ENCODE data around the gene APC. TPM values are rescaled to one million over a fixed set of nuclear protein-coding genes. Genes with fewer than 3 reads are reported as not detected.

APC gene
- total RNA-seq, result 31.5 and 47.0 TPM in 2 replicates

DNA sequence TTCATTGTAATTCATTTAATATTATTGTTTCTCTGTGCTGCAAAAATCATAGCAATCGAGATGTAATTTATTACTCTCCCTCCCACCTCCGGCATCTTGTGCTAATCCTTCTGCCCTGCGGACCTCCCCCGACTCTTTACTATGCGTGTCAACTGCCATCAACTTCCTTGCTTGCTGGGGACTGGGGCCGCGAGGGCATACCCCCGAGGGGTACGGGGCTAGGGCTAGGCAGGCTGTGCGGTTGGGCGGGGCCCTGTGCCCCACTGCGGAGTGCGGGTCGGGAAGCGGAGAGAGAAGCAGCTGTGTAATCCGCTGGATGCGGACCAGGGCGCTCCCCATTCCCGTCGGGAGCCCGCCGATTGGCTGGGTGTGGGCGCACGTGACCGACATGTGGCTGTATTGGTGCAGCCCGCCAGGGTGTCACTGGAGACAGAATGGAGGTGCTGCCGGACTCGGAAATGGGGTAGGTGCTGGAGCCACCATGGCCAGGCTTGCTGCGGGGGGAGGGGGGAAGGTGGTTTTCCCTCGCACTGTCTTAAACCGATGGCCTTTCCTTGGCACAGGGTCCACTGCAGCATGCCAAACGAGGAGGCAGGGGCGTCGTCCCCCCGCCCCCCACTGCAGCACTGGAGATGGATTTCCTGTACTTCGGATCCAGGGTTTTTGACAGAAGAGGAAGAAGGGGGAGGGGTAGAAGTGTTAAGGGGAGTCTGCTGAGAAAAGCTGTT, at the start of gene APC:
TSS of gene APC (plus strand) at position 423 of the 728 bp plus-strand sequence. CDS start 17,006 bp downstream, outside the sequence.
- peak; percentile 35 for DNase-seq (ENCODE audit: low read depth)
- Histone ChIP-seq H3K27me3 (ENCODE audit: control insufficient read depth, insufficient read depth, low read length) (no peaks in the 10 kb centered on the region), H3K36me3 (ENCODE audit: control insufficient read depth, insufficient read depth, low read length) (no peaks in the 10 kb centered on the region), H3K4me3 (ENCODE audit: low read depth, low read length) (peak within 1 kb of the TSS; percentile 56)
- TF ChIP-seq, protein P1, sequence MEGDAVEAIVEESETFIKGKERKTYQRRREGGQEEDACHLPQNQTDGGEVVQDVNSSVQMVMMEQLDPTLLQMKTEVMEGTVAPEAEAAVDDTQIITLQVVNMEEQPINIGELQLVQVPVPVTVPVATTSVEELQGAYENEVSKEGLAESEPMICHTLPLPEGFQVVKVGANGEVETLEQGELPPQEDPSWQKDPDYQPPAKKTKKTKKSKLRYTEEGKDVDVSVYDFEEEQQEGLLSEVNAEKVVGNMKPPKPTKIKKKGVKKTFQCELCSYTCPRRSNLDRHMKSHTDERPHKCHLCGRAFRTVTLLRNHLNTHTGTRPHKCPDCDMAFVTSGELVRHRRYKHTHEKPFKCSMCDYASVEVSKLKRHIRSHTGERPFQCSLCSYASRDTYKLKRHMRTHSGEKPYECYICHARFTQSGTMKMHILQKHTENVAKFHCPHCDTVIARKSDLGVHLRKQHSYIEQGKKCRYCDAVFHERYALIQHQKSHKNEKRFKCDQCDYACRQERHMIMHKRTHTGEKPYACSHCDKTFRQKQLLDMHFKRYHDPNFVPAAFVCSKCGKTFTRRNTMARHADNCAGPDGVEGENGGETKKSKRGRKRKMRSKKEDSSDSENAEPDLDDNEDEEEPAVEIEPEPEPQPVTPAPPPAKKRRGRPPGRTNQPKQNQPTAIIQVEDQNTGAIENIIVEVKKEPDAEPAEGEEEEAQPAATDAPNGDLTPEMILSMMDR (IDR thresholded peaks at IDR 0.05; ENCODE audit: insufficient read depth, low read length, poor library complexity, severe bottlenecking), result no peak

- no peaks in the 10 kb centered on the region for H3K36me3 ChIP-seq (ENCODE audit: control insufficient read depth, insufficient read depth, low read length)
- no peak overlapping the region for H3K4me3 ChIP-seq (ENCODE audit: low read depth, low read length)
- H3K27me3 ChIP-seq (ENCODE audit: control insufficient read depth, insufficient read depth, low read length), result peaks cover 2% of the 10 kb centered on the region
- TF ChIP-seq, protein P1 (IDR thresholded peaks at IDR 0.05; ENCODE audit: insufficient read depth, low read length, poor library complexity, severe bottlenecking), result no peak
- no peak for DNase-seq (ENCODE audit: low read depth)
These were observed 48.4 kb upstream of the APC start for GRCh38 chr5:112689155-112689909.

GRCh38 chr5:112690605-112691338, 46.9 kb upstream of the APC start:
- H3K36me3 ChIP-seq (ENCODE audit: control insufficient read depth, insufficient read depth, low read length), result no peaks in the 10 kb centered on the region
- H3K27me3 ChIP-seq (ENCODE audit: control insufficient read depth, insufficient read depth, low read length), result peaks cover 2% of the 10 kb centered on the region
- TF ChIP-seq, protein P1 (IDR thresholded peaks at IDR 0.05; ENCODE audit: insufficient read depth, low read length, poor library complexity, severe bottlenecking), result no peak
- DNase-seq (ENCODE audit: low read depth), result no peak
- H3K4me3 ChIP-seq (ENCODE audit: low read depth, low read length), result no peak overlapping the region

DNA sequence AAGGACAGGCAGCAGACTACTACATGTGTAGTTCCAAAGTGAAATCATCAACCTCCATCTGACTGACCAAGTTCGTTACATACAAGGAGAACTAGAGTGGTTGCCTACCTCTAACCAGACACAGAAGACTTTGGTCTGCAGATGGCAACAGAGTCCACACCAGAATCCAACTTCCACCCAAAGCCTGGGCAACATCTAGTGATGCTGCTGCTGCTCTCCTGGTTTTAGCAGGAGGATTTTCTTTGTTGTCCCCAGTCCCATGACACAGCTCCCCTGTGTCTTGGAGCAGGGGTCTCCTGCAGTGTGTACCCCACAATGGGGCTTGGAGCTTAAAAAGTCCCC, 46.4 kb upstream of the APC start:
- Histone ChIP-seq H3K27me3 (ENCODE audit: control insufficient read depth, insufficient read depth, low read length) (peaks cover 2% of the 10 kb centered on the region), H3K36me3 (ENCODE audit: control insufficient read depth, insufficient read depth, low read length) (no peaks in the 10 kb centered on the region), H3K4me3 (ENCODE audit: low read depth, low read length) (no peak overlapping the region)
- DNase-seq (ENCODE audit: low read depth), result no peak
- TF ChIP-seq, protein P1 (IDR thresholded peaks at IDR 0.05; ENCODE audit: insufficient read depth, low read length, poor library complexity, severe bottlenecking), result no peak

GRCh38 chr5:112691758-112692157, 45.9 kb upstream of the APC start:
- Histone ChIP-seq H3K27me3 (ENCODE audit: control insufficient read depth, insufficient read depth, low read length) (peaks cover under 1% of the 10 kb centered on the region), H3K36me3 (ENCODE audit: control insufficient read depth, insufficient read depth, low read length) (no peaks in the 10 kb centered on the region), H3K4me3 (ENCODE audit: low read depth, low read length) (no peak overlapping the region)
- TF ChIP-seq, protein P1 (IDR thresholded peaks at IDR 0.05; ENCODE audit: insufficient read depth, low read length, poor library complexity, severe bottlenecking), result no peak
- DNase-seq (ENCODE audit: low read depth), result no peak
